ENCODE measurements around the gene NEK9.

DNA sequence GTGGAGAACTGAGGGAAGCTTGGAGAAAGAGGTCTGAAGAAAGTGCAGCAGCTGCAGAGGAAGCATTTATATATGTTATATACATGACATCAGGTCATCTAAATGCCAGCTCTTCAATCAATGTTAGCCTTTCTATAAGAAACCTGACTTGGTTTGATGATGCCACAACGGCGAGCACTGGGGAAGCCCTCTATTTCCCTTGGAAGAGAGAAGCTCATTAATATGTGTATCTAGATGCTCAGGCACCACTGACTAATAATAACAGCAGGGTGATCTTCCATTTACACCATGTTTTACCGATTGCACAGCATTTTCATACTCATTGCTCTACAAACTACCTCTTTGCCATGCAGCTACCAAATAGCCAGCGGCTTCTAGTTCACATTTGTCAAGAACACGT is 63.8 kb downstream of the NEK9 start:
- TF ChIP-seq POLR2A (IDR thresholded peaks at IDR 0.05) (no peak), CTCF (IDR thresholded peaks at IDR 0.05) (no peak)
